ENCODE data around the gene RBM26.

Gene RBM26

DNA sequence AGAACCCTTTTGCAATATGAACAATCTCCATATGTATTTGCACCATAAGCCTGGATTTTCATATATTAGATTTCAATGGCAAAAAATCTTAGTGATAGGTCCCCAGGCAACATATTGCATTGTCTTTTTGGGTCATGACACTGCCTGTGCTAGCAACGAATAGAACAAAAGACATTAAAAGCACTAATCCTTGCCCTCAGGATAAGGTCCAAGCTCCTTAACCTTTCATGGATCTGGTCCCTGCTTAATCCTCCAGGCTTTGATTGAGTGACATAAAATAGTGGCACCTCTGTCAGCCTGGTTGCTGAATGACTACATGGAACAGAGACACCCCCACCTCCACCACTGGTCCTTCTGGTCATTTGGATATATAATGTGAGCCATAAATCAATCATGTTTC is 134.4 kb downstream of the RBM26 start:
- no peak for DNase-seq

- DNase-seq: no peak
Measured at GRCh38 chr13:79270859-79271258, 135.2 kb downstream of the RBM26 start.
